Spleen (tissue), 3 donors: Measurements from ENCODE around the gene ING4.
A peak's percentile ranks its signal among the peaks of the same experiment; 100 is the strongest.

Source experiments
- POLR2A ChIP-seq, 3 donors: fragments of 450-650 bp; IDR thresholded peaks; one replicate each; pipeline ENCODE4 v1.5.1; 2017; ENCODE audit warnings: antibody characterized with exemption in 3 of 3, mild to moderate bottlenecking in 1 of 3
- POLR2AphosphoS5 ChIP-seq, 3 donors: sonication (generic); formaldehyde crosslinking; IDR thresholded peaks; one replicate each; pipeline ENCODE4 v1.5.1; 2017; ENCODE audit warnings: antibody characterized with exemption in 3 of 3

- TF ChIP-seq POLR2A (IDR thresholded peaks at IDR 0.05) (no peak), POLR2AphosphoS5 (IDR thresholded peaks at IDR 0.05) (peak; percentile 82 to 91 (median 89))
Observed at GRCh38 chr12:6647083-6647604, 15.8 kb downstream of the ING4 start, which contains the start of gene ACRBP.
